SIG-M5 treated with dmso at 0.1 percent for 504 hours (cell line): ENCODE data around the gene MKLN1.

Experiments
- DNase-seq: peaks from one replicate; lab custom pipeline; 2025; ENCODE audit not compliant: unreplicated experiment; lab: John Stamatoyannopoulos, UW

The MKLN1 gene

GRCh38 chr7:131540491-131541162, 213.0 kb downstream of the MKLN1 start:
- no peak for DNase-seq

DNA sequence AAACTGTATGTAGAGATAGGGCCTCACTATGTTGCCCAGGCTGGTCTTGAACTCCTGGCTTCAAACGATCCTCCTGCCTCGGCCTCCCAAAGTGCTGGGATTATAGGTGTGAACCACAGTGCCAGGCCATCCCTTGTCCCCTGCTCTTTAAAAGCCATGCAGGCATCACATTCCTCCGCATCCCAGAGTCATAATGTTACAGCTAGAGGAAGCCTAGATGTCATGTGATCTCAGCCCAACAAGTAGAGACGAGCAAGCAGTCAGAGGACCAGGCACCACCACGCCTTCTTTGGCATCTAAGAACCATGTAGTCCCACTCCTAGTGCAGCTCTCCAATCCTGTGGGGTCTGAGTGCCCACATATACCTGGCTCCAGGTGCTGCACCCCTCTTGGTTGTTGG, 215.6 kb downstream of the MKLN1 start:
- DNase-seq: no peak

GRCh38 chr7:131544021-131544420, 216.3 kb downstream of the MKLN1 start:
- no peak for DNase-seq

- peak; percentile 20 for DNase-seq
Measured at GRCh38 chr7:131544449-131545301, 217.0 kb downstream of the MKLN1 start.

DNA sequence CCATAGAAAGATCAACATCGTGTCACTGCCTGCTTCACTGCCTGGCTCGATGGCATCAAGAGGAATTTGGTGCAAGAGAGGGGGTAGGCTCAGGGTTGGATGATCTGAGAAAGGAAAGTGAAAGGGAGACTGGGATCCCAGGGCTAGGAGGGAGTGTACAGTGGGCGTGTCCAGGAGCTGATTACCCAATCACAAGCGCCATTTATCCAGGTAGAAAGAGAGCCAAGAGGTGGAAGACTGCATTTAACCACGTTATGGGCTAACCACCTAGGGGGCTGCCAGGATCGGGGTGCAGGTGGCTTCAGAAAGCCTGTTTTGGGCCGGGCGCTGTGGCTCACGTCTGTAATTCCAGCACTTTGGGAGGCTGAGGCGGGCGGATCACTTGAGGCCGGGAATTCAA, 218.4 kb downstream of the MKLN1 start:
- no peak for DNase-seq
